CD4-positive, alpha-beta T cell treated with Interferon gamma for 1 hour (primary cell): Measurements from ENCODE around the gene CCDC188.

Experiments
- DNase-seq: peaks from one replicate; pipeline ENCODE4 v3.0.0-alpha.2; 2020

CCDC188 gene

GRCh38 chr22:20184501-20185165, 33.8 kb upstream of the CCDC188 start:
- DNase-seq, result no peak

- no peak for DNase-seq
Measured at GRCh38 chr22:20183823-20184222, 33.0 kb upstream of the CCDC188 start.

- DNase-seq, result no peak
Measured at GRCh38 chr22:20183101-20183500, 32.2 kb upstream of the CCDC188 start.

- no peak for DNase-seq
Measured at GRCh38 chr22:20182365-20182764, 31.5 kb upstream of the CCDC188 start.

GRCh38 chr22:20181884-20182236, 31.0 kb upstream of the CCDC188 start:
- DNase-seq, result no peak

- DNase-seq, result no peak
Measured at GRCh38 chr22:20181194-20181883, 30.5 kb upstream of the CCDC188 start.

DNA sequence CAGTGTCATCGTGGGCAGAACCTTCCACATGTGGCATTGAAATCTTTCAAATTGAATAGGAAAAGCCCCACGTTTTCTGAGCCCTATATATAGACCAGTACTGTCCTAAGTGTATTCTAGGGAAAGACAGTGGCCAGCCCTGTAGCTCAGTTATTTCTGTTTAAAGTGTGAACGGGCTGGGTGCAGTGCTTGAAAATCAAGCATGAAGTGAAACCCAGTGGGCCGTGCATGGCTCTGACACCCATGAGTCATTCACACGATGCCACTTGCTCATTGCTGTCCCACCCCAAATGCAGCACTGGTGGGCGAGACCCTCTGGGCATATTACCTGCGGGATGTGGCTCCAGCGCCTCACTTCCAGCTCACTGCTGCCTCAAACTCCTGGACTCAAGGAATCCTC, 29.8 kb upstream of the CCDC188 start:
- DNase-seq, result no peak

- DNase-seq, result no peak
Measured at GRCh38 chr22:20180245-20180630, 29.4 kb upstream of the CCDC188 start.

GRCh38 chr22:20179455-20180244, 28.8 kb upstream of the CCDC188 start:
- DNase-seq, result no peak

- no peak for DNase-seq
Measured at GRCh38 chr22:20178915-20179227, 28.0 kb upstream of the CCDC188 start.

- DNase-seq, result no peak
Measured at GRCh38 chr22:20178075-20178914, 27.4 kb upstream of the CCDC188 start.

- no peak for DNase-seq
Measured at GRCh38 chr22:20177217-20177911, 26.5 kb upstream of the CCDC188 start.

DNA sequence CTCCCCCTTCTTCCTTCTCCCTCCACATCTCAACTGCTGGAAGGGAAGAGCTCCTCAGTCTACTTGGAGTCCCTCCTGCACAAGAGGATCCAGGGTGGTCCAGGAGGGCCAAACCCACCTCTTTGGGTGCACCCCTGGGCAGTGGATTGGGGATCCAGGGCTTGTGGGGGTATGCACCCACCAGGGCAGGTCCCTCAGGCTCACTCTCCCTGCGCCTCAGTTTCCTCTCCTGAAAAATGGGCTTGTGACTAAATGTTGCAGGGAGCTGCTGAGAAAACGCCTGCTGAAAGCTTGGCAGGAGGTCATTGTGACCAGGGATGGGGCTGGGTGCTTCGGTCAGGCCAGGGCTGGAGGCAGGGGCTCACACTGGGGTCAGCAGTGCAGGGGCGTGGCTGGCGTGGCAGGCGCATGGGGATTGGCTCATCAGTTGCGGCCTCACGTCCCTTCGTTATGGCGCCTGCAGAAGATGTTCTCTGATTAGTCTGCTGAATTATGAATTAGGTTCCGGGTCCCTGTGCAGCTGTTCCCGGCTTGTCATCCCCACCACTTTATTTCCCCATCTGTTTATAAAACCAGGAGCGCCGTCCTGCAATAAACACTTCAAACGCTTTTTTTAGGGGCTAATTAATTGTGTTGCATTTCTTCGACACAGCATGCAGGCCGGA, 25.7 kb upstream of the CCDC188 start:
- DNase-seq, result no peak

DNA sequence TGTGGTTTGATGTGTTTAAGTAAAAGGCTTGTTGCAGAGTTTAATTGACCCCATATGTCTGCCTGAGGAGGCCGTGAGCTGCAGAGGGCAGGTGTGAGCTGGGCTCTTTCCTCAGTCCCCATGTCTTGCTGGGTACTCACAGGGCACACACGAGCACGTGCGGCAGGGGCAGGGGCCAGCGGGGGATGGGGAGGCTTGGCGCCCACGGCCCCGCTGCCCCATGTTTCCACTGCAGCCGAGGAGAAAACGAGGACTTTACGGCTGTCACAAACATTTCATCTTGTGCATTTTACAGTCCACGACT, 24.7 kb upstream of the CCDC188 start:
- DNase-seq, result no peak

DNA sequence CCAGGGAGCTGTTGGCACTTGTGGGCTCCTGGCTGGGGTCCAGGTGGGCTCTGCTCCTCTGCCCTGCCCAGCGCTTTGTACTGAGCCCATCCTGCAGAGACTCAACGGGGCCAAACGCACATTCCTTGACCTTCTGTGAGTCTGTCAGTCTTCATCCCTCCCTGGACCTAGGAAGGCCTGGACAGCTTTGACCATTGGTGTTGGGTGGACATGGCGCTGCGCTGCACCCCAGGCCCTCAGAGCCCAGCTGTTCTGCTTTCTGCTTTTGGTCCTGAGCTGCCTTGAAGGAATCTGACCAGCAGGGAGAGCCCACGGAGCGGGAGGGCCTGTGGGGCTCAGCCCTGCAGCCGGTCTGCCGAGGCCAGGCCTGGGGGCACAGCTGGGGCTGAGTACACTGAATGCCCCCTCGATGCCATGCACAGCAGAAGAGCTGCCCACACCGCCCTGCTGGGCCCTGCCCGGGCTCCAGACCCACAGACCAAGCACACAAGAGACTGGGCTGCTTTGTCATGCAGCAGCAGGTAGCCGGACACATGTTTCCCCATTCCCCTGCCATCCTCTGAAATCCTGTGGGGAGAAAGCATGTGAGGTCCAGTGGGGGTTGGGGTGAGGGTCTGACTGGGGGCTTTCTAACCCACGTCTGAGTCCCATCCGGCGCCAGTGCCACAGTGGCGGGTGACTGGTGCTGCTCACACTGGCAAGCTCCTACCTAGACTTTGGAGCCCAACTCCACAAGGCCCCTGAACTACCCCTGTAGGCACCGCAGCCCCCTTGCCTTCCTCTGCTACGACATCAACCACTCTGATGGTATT, 24.1 kb upstream of the CCDC188 start:
- DNase-seq, result no peak

DNA sequence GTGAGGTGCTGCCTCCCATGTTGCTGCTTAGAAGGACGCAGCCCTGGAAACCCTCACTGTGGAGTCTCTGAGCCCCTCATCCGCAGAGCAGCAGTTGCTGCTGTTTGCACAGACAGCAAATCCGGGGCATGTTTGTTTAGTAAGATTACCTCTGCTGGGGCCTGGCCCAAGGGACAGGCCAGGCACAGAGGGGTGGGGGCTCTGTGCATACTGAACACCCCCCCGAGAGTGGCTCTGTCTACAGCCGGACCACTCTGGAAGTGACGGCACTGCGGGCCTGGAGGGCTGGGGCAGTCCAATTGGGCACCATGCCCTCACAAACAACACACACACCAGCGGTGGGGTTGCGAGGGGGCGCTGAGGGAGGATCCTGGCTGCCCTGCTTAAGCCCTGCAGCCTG, 22.9 kb upstream of the CCDC188 start:
- no peak for DNase-seq

DNA sequence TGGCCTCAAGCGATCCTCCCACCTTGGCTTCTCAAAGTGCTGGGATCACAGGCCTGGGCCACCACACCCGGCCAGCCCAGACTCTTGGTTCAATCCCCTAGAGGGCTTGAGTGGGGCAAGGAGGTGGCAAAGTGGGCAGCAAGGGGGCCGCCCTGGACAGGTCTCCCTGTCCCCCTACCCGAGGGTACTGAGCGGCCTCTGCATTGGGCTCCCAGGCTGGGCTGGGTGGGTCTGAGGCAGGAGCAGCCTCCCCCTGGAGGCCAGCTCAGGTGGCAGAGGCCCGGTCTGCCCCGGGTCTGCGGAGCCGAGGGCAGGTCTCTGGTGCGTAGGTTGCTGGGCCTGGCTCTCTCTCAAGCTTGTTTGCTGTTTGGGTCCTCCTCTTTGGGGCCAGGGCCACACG, 22.4 kb upstream of the CCDC188 start:
- no peak for DNase-seq

GRCh38 chr22:20172141-20172613, 21.3 kb upstream of the CCDC188 start:
- no peak for DNase-seq

DNA sequence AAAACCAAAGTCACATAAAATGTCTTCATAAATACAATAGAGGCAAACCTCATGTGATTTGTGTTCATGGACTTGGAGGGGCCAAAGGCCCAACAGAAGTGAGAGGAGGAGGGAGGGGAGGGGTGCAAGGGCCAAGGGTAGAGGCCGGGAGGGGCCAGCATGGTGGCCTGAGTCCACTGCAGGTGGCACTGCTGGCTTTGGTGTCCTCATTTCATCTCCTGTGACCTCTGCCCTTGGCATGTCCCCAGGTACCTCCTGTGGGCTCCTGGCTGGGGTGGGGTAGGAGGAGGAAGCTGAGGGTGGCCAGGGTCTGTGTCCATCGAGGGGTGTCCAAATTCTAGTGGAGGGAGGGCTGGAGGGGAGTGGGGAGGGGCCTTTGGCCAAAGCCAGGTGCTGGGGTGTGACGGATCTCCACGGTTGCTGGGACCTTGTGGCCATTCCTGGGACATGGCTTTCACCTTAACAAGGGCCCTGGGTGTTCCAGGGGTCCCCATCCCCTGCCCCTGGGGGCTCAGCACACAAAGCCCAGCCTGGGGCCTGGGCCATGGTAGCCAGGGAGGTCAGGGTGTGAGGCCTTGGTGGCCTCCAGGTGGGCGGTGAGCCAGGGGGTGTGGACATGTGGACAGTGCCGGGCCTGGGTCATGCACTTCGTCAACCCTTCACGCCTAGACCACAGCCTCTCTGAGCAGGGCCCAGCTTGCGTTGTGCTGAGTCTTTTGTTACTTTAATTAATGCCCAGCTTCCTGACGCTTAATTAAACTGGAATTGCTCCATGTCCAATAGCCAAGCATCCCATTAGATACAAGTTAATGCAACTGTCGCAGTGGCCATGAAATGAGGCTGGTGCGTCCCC, 20.7 kb upstream of the CCDC188 start:
- DNase-seq, result no peak

GRCh38 chr22:20170170-20170569, 19.3 kb upstream of the CCDC188 start:
- DNase-seq, result no peak
